SK-N-MC (cell line): ENCODE data around the gene DOCK10.

Source experiments
- EZH2 ChIP-seq: fragments of 200-600 bp; sonication (generic); IDR thresholded peaks from one replicate; pipeline ENCODE4 v1.6.1; 2017; ENCODE audit warnings: antibody characterized with exemption
- FOXP2 ChIP-seq: optimal IDR thresholded peaks from 2 replicates; pipeline ENCODE3; 2011; ENCODE audit warnings: mild to moderate bottlenecking, moderate library complexity; ENCODE audit not compliant: insufficient read depth; ENCODE audit errors: extremely low read length, control extremely low read depth
- POLR2AphosphoS5 ChIP-seq: IDR thresholded peaks from 2 replicates; pipeline ENCODE4 v1.6.1; 2012; ENCODE audit warnings: mild to moderate bottlenecking, low read depth, low read length, borderline replicate concordance

DNA sequence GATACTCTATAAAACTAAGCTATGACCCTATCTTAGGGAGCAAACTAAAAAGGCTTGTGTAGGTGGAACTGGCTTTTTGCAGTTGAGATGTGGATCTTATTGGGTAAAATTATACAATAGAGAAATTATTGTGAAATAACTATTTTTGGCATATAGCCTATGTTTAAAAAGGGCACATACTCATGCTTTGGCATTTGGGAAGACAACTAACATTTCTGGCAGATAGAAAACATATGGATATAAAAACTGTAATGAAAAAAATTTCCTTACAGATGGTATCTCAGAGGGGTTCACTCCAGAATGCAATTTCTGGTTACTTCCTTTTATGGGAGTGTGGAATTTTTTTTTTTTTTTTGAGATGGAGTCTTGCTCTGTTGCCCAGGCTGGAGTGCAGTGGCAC, 206.0 kb downstream of the DOCK10 start:
- TF ChIP-seq EZH2: no peak
- TF ChIP-seq POLR2AphosphoS5: no peak
- no peak for TF ChIP-seq FOXP2
